Measurements from ENCODE around the gene ADCY2. TPM values are rescaled to one million over a fixed set of nuclear protein-coding genes. Genes with fewer than 3 reads are reported as not detected.

The ADCY2 gene
- total RNA-seq, 1 experiment from 2014 or later = 31.3 TPM

GRCh38 chr5:7753596-7753995 lies 357.7 kb downstream of the ADCY2 start:
- no peak overlapping the region for H3K56ac ChIP-seq (ENCODE audit: insufficient read length, low read depth, low read length)
- Mint-ChIP-seq H3K27ac (no peak overlapping the region; a peak in 1 of 7 replicates), H3K4me1 (peaks cover 7 to 8% of the 10 kb centered on the region in 2 experiments), H3K36me3 (ENCODE audit: insufficient read depth in 1 of 3, low read depth in 3 of 3) (peaks cover 3 to 10% (median 8%) of the 10 kb centered on the region in 3 experiments; a peak in 5 of 7 replicates), H3K27me3 (ENCODE audit: low read depth) (no peaks in the 10 kb centered on the region), H3K4me3 (no peak overlapping the region), H3K9me3 (no peaks in the 10 kb centered on the region)
- no peak overlapping the region for H3K4me2 ChIP-seq (ENCODE audit: insufficient read depth, insufficient read length, low read length)
- no peak overlapping the region for H3K23ac ChIP-seq (ENCODE audit: insufficient read length, low read depth, low read length)
- H2AFZ ChIP-seq (ENCODE audit: low read length) = no peak overlapping the region
- H3K9me3 ChIP-seq (ENCODE audit: control insufficient read depth, low read depth, low read length) = no peaks in the 10 kb centered on the region
- no peaks in the 10 kb centered on the region for H3K79me2 ChIP-seq (ENCODE audit: insufficient read depth, low read length)
- no peaks in the 10 kb centered on the region for H3K79me1 ChIP-seq (ENCODE audit: insufficient read depth, low read depth, low read length, poor library complexity, severe bottlenecking)
- H3K18ac ChIP-seq (ENCODE audit: insufficient read length, low read depth, low read length) = no peak overlapping the region
- H3K14ac ChIP-seq (ENCODE audit: insufficient read depth, low read length) = no peak overlapping the region
- no peaks in the 10 kb centered on the region for H4K20me1 ChIP-seq (ENCODE audit: control insufficient read depth, insufficient read depth, insufficient read length)
- H3K4ac ChIP-seq (ENCODE audit: low read depth, low read length) = no peak overlapping the region
- no CpG with 5 or more reads among the region's 1 CpG for WGBS (ENCODE audit: extremely low coverage, insufficient read length, low lambda C conversion rate)
- H2BK15ac ChIP-seq (ENCODE audit: low read depth, low read length) = no peak overlapping the region
- TF ChIP-seq CTCF (conservative IDR thresholded peaks at IDR 0.05) = no peak
- H4K91ac ChIP-seq (ENCODE audit: insufficient read length, low read depth, low read length) = no peak overlapping the region
- DNase-seq = no peak
- no peak overlapping the region for H4K5ac ChIP-seq (ENCODE audit: insufficient read length, low read depth, low read length)
- no peak overlapping the region for H2BK20ac ChIP-seq (ENCODE audit: low read depth, low read length, poor library complexity, severe bottlenecking)
- H3K4me1 ChIP-seq (ENCODE audit: insufficient read depth, low read length) = no peaks in the 10 kb centered on the region
- H2AK5ac ChIP-seq (ENCODE audit: insufficient read length, low read length) = no peak overlapping the region
- H3K27ac ChIP-seq (ENCODE audit: insufficient read length, low read depth, low read length) = no peak overlapping the region
- no peak overlapping the region for H2BK12ac ChIP-seq (ENCODE audit: insufficient read length, low read depth, low read length)
- H3K27me3 ChIP-seq (ENCODE audit: insufficient read depth, low read length) = no peaks in the 10 kb centered on the region
- H3T11ph ChIP-seq (ENCODE audit: low read length) = no peak overlapping the region
- H3K9ac ChIP-seq (ENCODE audit: extremely low read depth, insufficient read length, low read length) = no peak overlapping the region
- H2BK120ac ChIP-seq (ENCODE audit: low read depth, low read length, poor library complexity, severe bottlenecking) = no peak overlapping the region
- no peak overlapping the region for H2BK5ac ChIP-seq (ENCODE audit: insufficient read length, low read length)
- no peak overlapping the region for H4K8ac ChIP-seq (replicated peaks; ENCODE audit: insufficient read length, low read depth, low read length)
- H3K23me2 ChIP-seq (ENCODE audit: insufficient read length, low read depth, low read length, poor library complexity, severe bottlenecking) = no peaks in the 10 kb centered on the region

All from H9 (cell line).